HG03439 (cell line): Measurements from ENCODE around the gene ZNF324.
"Not testable (repeated sequence)": the region's sequence is repeated elsewhere in the genome, so short reads cannot be mapped to it uniquely, and the experiment has no call there.

Experiments used
- ATAC-seq: cut with Tn5 transposase; IDR thresholded peaks from one replicate; pipeline ENCODE4 v1.9.1; 2021; ENCODE audit warnings: mild to moderate bottlenecking, moderate library complexity; ENCODE audit not compliant: unreplicated experiment

Gene ZNF324

DNA sequence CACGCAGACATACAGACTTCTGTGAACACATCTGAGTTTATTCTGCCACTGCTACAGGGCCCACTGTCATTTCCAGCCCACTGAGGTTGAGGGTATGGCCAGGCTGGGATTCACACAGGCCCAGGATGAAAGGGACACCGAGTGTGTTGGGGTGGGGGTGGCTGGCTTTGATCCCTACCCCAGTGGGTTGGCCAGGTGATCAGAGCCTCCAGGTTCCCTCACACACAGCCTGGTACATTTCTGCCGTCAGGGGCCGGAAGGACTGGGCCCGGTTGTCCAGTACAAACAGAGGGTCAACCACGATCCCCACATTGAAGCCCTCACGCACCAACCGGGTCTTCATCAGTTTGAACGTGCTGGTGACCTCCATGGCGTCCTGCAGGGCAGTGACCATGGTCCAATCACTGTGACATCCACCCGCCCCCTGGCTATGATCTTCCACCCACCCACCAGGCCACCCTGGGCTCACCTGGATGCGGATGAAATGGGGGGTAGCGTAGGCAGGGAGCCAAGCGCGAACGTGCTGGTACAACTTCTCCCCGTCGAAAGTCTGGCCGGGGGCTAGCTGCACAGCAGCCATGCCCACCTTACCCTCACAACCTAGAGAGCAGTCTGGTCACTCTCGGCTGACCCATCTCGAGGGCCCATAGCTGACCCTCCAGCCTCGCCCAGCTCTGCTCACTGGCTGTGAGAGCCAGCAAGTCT is 31.6 kb downstream of the ZNF324 start:
- peak; percentile 17 for ATAC-seq

DNA sequence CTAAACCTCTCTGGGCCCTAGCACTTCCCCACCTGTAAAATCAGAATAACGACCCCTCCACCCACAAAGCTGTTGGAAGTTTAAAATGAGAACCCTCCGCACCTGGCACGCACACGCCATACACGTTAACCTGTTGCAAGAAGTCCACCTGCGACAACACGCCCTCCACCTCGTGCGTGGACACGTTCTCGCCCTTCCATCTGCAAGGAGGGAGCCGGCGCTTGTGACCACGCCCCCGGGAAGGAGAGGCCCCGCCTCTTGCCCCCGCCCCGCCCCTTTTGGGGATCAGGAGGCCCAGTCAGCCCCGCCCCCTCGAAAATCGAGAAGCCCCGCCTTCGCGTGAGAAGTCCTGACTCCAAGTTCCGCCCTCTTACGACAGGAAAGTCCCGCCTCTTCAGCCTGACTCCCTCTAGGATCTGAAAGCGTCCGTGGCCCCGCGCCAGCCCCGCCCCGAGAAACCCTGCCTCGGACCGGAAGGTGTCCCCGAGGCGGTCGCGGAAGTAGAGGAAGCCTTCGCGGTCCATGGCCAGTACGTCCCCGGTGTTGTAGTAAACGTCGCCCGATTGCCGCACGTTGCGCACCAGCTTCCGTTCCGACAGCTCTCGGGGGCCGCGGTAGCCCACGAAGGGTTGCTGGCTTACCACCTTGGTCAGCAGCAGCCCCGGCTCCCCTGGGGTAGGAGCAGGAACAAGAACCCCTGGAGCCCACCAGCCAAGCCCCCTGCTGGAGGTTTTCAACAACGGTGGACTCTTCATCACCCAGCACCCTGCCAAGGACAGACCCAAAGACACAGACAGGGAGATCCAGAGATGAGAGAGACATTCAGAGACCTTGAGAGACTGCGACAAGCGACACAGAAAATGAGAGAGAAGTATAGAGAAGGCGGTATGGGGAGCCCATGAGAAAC is 32.4 kb downstream of the ZNF324 start:
- ATAC-seq = peak; percentile 84

GRCh38 chr19:58500242-58500641 is 33.4 kb downstream of the ZNF324 start:
- ATAC-seq = no peak

DNA sequence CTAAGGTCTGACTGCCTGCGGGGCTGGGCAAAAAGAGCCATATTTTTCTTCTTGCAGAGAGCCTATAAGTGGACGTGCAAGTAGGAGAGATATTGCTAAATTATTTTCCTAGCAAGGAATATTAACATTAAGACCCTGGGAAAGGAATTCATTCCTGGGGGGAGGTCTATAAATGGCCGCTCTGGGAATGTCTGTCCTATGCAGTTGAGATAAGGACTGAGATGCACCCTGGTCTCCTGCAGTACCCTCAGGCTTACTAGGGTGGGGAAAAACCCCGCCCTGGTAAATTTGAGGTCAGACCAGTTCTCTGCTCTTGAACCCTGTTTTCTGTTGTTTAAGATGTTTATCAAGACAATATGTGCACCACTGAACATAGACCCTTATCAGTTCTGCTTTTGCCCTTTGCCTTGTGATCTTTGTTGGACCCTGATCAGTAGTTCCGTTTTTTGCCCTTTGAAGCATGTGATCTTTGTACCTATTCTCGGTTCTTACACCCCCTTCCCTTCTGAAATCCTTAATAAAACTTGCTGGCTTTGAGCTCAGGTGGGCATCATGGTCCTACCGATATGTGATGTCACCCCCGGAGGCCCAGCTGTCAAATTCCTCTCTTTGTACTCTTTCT is 40.8 kb downstream of the ZNF324 start:
- ATAC-seq = not testable (repeated sequence)

DNA sequence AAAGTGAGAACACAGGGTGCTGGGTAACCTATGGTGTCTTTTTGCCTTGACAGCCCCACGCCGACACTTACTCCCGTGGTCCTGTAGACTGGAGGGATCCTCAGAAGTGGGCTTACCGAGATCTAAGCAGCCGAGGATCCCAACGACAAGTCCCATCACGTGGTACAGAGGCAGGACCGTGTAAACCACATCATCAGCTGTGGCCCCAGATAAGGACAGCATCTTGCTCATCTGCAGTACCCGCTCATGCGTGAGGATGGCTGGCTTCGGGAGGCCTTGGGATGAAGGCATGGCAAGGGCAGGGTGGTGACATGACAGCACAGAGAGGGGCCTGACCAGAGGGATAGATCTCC is 42.8 kb downstream of the ZNF324 start:
- no peak for ATAC-seq

DNA sequence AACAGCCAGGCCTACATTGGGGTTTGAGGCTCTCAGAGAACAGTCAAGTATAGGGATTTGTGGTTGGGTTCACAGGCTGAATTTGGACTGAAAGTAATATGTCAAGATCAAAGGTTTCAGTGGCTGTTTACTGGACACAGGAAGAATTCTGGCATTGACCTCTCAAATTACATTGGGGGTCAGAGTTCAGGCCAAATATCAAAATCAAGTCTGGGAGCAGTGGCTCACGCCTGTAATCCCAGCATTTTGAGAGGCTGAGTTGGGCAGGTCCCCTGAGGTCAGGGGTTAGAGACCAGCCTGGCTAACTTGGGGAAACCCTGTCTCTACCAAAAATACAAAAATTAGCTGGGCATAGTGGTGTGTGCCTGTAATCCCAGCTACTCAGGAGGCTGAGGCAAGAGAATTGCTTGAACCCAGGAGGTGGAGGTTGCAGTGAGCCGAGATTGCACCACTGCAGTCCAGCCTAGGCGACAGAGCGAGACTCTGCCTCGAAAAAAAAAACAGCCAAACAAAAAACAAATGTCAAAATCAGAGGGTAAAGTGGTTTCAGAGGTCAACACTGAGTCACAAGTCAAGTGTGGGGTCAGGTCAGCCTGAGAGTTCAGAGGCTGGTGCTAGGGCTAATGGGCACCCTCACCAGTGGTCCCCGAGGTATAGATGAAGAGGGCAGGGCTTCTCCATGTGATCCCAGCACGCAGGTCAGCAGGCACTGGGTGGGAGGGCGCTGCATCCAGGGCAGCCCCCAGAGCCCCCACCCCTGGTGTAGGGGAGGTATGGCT is 43.4 kb downstream of the ZNF324 start:
- ATAC-seq = no peak

DNA sequence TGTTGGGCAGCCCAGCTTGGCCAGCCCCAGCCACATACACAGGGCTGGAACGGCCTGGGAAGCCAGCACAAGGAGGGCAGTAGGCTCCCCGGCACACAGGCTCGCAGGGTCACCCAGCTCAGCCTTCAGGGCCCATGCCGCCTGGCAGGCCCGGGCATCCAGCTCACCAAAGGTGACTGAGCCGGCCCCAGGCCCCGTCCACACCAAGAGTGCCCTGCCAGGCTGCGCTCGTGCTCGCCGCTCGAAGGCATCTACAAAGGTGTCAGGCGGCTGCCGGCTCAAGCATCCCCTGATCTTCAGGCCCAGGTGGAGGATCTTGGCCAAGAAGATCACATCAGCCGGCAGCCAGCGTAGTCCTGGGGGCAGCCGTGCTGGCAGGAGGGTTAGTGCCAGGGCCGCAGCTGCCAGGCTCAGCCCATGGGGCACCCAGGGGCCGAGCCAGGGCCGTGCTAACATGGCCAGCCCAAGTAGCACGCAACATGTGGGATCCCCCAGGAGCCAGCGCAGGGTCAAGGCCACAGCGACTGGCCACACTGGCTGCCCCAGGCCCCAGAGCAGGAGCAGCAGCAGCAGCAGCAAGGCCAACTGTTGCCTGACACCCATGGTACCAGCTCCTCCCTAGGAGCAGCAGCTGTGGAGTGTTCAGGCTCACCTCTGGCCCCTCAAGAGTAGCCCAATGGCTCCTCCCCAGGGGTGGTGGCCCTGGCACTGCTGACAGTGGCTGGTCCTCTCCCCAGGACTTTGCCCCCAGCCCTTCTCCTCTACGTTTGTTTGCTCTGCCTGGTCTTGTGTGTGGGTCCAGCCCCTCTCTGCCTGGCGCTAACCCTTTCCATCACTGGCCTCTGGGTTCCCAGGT is 44.7 kb downstream of the ZNF324 start, which contains the start of gene SLC27A5:
Gene SLC27A5, minus strand, starts transcription at position 640 of the 856 bp plus-strand sequence. Its CDS starts 37 bp downstream, at position 603.
- ATAC-seq = no peak

GRCh38 chr19:58513213-58513693 is 46.4 kb downstream of the ZNF324 start:
- no peak for ATAC-seq

GRCh38 chr19:58513694-58514563 is 47.0 kb downstream of the ZNF324 start:
- ATAC-seq = peak; percentile 67

- no peak for ATAC-seq
These were observed 47.7 kb downstream of the ZNF324 start for GRCh38 chr19:58514564-58515022.

DNA sequence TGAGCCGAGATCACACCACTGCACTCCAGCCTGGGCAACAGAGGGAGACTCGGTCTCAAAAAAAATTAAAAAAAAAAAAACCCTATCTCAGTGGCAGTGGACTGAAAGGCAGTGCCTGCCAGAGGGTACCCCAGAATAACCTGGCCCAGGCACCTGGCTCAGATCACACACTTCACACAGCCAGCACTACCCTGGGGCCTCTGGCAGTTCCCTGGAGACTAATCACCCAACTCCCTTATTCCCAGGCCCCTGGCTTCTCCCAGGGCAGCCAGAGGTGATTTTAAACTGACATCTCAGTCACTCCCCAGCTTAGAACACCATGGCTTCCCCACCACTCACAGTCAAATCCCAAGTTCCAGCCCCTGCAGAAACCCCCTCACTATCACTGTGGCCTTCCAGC is 48.4 kb downstream of the ZNF324 start:
- no peak for ATAC-seq

- ATAC-seq = no peak
These were observed 49.5 kb downstream of the ZNF324 start for GRCh38 chr19:58516246-58516836.

GRCh38 chr19:58516964-58517833 is 50.3 kb downstream of the ZNF324 start:
- no peak for ATAC-seq

- ATAC-seq = no peak
These were observed 51.6 kb downstream of the ZNF324 start for GRCh38 chr19:58518256-58519086.

DNA sequence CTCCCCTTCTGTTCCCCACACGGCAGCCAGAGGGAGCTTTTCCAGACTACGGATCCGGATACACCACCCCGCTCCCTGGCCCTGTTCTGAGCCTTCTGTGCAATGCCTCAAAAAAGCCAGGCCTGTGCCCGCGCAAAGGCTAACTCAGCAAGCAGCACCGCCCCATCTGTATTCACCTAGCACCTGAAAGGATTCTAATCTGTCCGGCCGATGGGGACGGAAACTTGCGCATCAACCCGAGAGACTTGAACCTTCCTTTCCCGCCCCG is 52.1 kb downstream of the ZNF324 start:
- peak; percentile 2 for ATAC-seq

GRCh38 chr19:58519355-58520256 is 52.7 kb downstream of the ZNF324 start, which contains the start of gene ZBTB45:
Gene ZBTB45 (minus strand): TSS chr19:58519810. CDS start chr19:58517673, 2,137 bp downstream.
- peak; percentile 79 for ATAC-seq
